NCI-H146 (cell line): ENCODE measurements around the gene PLPP1.
"Not testable (repeated sequence)": the region's sequence is repeated elsewhere in the genome, so short reads cannot be mapped to it uniquely, and the experiment has no call there.

Experiments used
- DNase-seq: peaks from one replicate; lab custom pipeline; 2025; lab: John Stamatoyannopoulos, UW

The PLPP1 gene

DNA sequence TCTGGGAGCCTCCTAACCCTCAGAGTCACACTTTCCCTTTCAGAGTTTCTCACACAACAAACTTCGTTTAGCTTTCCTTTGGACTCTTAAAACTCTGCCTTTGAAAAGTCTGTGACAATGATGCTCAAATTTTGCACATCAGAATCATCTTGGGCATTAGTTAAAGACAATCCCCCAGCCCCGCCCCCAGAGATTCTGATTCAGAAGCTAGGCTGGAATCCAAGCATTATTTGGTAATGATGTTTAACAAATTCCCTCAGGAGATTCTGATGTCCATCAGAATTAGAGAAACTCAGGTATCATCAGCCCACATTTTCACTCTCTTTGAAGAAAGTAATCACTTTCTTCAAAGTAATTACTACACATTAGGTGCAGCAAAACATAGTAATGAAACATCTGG is 9.6 kb upstream of the PLPP1 start:
- DNase-seq = no peak

DNA sequence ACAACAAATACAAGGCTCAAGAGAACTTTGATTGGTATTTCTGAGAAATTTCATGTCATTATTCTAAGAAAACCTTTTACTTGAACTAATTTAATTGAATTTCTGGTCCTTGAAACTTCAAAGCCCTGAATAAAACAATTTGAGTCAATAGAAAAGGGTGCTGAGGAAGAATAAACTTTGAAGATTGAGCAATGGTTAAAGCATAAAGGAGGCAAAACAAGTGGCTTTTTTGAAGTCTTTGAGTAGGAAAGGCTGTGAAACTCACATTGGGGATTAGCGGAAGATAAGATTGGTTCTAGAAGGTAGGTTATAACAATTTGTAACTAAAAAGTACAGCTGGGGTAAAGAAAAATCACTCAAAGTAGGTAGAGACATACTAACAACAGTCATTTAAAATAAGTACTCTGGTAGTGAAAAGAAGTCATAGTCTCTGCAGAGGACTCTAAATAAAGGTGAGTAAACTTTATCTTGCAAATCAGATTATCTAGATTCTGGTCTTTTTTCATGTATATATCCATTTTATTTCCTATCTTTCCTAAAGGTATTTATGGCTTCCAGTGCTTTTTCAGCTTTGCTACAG is 6.4 kb upstream of the PLPP1 start:
- DNase-seq = no peak

DNA sequence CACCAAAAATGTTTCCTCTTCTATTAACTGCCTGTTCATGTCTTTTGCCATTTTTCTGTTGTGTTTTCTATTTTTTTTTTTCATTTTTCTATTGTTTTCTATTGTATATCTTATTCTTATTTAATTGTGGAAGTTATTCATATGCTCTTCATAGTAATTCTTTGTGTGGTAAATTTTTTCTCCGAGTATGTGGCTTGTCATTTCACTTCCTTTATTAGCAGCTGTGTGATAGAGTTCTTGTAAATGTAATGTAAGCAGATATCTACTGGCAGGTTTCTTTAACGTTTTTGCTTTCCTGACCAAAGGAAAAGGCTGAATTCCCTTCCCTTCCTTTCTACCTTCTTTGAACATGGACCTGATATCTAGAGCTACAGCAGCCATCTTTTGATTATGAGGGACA is 5.8 kb upstream of the PLPP1 start:
- no peak for DNase-seq

DNA sequence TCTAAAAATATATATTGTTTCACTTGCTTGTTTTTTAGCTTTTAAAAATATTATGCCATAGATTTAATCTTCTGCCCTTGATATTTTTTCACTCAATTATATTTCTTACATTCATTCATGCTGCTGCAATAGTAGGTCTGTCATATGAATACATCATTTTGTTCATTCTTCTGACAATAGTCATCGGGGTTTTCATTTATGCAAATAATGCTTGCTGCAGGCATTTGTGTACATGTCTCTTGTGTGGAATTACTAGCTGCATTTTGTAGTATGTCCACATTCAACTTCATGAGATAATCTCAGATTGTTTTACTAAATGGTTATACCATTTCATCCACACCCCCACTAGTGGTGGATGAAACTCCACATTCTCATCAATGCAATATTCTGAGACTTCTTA is 5.3 kb upstream of the PLPP1 start:
- DNase-seq = no peak

DNA sequence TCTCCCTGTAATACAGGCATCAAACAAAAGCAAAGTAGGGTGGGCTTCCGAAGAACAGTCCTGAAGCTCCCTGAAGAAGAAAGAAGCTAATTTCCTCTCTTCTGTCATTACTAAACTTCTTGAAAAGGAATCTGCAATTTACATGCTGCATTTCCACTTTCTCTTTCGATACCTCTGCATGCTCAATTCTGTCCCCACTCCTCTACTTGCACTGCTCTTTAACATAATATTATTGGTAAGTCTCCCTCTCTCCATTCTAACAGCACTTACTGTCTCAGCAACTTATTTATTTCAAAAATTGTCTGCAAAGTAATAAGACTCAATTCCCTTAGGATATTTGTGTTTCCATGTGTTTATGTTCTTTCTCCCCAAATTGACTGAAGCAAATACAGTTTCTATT is 3.9 kb upstream of the PLPP1 start:
- no peak for DNase-seq

DNA sequence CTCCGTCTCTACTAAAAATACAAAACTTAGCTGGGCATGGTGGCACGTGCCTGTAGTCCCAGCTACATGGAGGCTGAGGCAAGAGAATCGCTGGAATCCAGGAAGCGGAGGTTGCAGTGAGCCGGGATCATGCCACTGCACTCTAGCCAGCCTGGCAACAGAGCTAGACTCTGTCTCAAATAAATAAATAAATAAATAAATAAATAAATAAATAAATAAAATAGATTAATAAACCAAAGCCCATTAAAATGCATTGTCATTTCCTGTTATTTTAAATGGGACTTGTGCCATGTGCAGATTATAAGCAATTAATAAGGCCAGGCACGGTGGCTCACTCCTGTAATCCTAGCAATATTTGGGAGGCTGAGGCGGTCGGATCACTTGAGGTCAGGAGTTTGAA is 2.6 kb upstream of the PLPP1 start:
- not testable (repeated sequence) for DNase-seq

DNA sequence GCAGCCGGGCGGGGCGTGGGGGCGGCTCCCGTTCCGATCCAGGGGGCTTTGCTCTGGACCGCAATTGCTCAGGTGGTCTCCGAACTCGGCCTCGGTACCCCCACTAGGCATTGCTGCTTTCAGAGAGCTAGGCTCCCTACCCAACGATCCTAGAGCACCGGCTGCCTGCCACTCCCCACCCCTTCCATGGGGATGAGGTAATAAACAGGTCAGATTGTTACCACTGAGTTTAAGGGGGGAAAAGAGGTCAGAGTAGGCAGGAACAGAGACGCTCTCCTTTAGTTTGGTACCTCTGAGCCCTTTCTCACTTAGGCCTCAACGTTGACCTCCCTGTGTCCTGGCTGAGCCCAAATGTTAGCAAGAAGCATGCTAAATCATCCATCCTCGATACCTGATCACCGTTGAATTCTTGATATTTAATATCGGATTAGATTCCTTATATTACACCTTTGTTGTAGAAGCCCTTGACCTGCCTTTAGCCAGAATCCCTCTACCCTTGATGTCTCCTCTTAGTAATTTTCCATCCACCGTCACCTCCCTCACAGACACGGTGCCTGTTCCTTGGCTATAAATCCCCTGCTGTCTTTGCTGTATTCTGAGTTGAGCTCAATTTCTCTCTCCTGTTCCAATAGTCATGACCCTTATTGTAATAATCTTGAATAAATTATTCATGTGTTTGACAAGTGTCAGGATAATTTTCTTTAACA is 588 bp upstream of the PLPP1 start:
- DNase-seq = peak; percentile 9

DNA sequence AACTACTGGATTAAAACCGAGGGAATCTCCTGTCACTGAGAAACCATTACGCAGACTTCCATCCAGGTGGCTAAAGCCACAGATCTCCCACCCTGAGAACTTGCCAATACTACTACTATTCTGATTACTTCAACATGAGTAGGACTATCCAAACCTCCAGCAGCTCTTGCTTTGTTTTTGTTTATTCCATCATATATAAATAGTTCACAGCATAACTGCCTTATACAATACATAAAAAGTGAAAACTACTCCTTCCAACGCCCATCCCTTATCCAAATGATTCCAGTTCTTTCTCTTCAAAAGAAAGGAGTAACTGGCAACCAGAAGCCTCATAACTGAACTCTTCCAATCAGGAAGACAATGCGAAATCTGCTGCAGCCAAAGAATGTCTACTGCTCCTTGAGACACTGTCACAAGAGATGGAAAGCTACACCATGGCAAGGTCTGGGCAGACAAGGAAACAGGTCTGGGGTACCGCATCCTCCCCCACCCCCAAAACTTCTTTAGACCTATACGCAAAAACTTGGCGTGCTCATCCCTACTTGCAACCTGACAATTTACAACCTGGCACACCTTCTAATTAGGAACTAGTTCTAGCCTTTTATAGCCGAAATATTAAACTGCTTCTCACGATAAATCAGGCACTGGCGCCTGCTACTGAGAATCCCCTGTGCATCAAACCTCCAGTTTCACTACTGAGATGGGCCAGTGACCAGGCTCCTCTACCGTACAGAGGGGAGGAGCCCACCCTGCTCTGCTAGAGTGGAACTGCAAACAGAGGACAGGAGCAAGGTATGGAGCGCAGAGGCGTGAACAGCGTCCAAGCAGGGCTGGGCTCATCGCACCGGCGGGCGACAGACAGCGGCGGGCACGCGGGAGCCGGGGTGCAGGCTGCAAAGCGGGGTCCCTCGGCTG is 986 bp downstream of the PLPP1 start:
- peak; percentile 71 for DNase-seq

DNA sequence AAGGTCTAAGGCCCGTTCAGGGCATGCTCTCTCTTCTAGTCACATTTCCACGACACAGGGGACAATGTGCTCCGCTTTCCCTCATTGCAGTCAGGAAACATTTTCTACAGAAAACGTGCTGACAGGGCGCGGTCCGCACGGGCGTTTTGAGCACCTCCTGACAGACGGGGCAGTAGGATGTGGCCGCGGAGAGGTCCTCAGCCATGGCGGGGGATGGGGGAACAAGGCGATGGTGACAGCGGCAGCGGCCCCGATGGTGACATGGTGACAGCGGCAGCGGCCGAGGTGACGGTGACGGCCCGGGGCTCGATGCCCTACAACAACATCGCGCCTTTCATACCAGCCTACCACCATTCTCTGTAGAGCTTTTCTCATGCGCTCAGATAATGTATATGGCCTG is 4.1 kb downstream of the PLPP1 start:
- no peak for DNase-seq

DNA sequence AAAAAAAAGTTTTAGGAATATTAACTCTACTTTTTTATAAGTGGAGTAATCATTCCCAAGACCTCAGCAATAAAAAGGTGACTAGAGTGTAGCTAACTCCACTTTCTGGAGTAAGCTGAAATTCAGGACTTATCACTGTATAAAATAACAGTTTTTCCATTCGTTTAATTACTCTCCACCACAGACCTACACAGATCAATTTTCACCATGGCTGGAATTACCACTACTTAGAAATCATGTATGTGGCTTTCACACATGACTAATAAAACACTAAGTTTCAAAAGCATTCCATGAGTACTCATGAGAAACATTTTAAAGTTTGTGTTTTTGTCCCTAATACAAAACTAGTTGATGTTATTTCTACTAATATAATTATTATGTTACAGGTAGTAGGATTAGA is 9.9 kb downstream of the PLPP1 start:
- DNase-seq = no peak

DNA sequence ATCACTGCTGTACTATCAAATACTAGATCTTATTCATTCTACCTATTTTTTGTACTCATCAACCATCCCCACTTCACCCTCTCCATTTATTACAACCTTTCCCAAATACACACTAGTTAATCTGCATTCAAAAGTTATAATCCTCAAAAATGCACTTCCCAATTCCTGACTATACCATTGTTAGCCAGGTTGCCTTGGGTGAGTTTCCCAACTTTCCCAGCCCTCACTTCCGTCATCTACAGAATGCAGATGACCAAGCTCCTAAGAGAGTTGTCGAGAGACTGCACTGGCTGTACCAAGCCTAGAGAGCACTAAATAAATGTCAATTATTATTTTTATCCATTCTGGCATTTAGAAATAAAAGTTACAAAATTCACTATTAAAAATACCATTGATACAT is 11.5 kb downstream of the PLPP1 start:
- no peak for DNase-seq

DNA sequence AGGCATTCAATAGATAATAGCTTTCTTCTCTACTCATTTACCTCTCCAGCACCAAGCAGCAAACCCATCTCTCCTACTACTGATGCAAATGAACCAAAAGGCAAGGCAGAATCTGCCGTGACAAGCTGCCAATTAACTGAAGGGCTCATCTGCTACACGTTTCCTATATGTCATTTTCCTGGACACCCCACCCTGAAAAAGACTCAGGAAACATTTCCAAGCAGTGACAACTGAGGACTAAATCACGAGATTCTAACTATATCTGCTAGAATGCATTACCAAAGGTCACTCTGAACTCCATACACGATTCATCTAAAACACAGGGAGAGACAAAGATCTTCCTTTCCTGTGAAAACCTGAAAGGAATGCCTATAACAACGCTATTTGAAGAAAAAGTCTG is 12.9 kb downstream of the PLPP1 start:
- no peak for DNase-seq

DNA sequence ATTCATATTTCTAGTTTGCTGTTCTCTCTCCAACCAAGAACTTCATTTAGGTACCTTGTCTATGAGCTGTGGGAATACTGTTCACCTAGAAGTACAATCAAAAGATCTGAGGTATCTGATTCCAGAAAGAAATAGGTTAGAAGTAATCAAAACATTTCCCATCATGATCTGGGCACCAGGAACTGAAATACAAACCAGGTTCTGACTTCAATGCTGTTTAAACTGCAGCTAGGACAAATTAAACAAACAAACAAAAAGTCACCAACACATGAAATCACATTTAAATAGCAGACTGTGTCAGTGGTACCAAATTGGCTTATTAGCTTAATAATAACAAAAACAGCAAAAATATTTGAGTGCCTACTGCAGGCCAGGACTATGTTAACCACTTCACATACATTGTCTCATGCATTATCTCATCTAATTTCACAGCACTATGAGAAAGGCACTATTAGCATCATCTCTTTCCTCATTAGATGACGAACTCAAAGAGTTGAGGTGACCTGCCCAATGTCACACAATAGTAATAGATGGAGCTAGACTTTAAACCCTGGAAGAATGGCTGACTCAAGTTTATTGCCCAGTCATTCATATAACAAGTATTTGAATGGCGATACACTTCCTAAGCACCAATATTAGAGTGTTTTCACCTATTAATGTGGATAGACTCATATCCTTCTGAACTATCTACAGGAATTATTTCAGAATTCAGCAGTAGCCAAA is 14.5 kb downstream of the PLPP1 start:
- no peak for DNase-seq

DNA sequence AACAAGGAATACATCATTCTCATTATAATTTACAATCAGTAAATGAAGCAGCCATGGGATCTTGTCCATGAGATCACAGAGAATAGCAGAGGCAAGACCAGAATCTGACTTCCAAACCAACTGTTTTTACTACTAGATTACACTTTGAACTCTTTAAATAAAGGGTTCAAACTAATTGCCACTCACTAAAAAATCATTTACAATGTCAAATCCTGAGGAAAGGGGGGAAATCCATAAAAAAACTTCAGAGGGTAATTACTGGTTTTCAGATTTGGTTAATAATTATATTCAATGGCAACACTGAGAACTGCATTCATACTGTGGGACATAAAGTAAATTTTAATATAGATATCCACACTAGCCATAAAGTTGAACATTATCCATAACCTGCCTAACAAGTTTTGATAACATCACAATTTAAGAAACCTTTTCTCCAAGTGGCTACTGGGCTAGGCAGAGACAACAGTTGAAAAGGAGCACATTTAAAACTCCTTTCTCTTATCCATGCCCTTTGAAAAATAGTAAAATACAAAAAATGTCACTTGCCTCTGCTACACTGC is 15.9 kb downstream of the PLPP1 start:
- DNase-seq = no peak

DNA sequence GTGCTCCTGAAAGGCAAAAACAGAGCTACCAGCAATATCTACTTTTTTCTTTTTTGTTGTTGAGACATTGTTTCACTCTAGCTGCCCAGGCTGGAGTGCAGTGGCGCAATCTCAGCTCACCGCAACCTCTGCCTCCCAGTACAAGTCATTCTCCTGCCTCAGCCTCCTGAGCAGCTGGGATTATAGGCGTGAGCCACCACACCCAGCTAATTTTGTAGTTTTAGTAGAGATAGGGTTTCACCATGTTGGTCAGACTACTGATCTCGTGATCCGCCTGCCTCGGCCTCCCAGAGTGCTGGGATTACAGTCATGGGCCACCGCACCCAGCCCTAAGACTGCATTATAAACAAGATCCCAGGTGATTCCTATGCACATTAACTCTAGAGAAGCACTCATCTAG is 17.0 kb downstream of the PLPP1 start:
- no peak for DNase-seq

DNA sequence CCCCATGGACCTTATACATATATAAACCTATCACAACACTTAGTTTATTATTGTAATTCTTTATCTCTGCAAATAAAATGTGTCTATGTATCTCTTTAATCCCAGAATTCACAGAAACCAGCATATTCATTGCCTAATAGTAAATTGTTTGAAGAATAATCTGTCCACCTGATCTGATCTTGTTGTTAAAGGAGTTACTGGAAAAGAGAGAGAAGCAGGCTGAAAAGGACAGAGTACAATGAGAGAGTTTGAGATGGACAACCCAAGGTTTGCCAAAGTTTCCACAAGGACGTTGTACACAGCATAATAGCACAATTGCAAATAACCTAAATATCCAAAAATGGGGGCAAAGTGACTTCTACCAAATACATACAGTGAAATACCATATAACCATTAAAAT is 23.8 kb downstream of the PLPP1 start:
- DNase-seq = no peak

DNA sequence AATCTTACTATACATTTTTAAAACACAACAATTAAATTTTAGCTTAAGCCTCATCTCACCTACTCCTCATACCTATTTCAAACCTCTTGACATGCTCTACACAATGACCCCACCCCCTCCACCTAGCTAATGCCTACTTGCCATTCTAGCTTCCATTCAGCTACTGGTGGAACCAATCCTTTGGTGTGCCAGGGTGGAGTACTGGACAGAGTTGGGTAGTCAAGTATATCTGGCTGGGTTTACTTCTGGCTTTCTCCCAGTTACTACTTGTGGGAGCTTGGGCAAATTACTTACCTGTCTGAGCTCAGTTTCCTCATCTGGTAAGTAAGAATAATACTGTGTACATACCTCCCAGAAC is 24.3 kb downstream of the PLPP1 start:
- no peak for DNase-seq

DNA sequence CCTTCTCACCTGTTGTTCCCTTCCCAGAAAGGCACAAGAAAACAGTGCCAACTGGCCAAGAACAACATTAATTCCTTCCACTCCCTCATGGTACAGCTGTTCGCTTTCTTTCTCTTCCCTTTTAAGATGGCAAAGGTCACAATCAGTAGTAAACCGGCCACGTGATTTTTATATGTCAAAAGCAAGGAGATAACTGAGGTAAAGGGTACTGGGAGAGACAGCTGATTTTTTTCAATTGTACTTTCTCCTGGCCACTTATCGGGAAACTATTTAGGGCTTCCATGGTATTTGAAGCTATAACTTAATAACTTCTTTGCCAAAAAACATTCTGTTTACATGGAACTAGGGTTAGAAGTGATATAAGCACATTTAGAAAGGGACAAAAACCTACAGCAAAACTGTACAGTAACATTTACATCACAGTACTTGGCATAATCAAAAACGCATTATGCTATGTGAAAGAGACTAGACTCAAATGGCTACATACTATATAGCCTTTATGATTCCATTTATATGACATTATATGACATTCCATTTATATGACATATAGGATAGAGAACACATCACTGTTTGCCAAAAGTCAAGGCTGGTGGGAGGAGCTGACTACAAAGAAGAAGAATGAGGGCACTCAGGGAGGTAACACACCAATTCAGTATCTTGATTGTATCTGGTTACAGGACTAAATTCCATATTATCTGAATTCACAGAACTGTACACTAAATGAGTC is 24.8 kb downstream of the PLPP1 start:
- DNase-seq = no peak

DNA sequence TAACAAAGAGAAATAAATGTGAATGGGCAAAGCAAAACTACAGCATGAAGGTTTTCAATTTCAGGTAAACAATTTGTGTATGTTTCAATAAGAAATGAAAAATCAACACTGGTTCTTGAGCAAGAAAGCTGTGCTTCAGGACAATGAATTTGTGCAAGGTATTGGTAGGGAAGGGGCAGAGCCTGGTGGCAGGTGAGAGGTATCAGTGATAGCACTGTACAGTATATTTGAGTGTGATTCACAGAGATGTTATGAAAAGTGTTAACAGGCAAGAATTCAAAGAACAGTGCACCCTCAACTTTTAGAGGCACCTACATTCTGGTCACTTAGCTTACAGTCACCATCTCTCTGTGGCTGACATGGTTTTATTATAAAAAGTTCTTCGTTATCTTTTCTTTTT is 25.7 kb downstream of the PLPP1 start:
- DNase-seq = no peak

DNA sequence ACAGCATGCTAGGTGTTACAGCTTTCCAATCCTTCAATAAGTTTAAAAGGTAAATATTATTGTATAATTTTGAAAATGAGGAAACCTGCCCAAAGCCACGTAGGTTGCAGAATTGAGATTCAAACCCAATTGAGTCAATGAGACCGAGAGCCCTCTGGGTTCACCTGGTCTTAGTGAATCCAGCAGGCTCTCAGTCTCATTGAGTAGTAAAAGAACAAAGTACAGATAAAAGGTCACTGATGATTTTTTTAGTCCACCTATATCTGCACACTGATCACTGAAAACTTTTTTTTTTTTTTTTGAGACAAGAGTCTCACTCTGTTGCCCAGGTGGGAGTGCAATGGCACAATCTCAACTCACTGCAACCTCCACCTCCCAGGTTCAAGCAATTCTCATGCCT is 27.2 kb downstream of the PLPP1 start:
- DNase-seq = no peak

DNA sequence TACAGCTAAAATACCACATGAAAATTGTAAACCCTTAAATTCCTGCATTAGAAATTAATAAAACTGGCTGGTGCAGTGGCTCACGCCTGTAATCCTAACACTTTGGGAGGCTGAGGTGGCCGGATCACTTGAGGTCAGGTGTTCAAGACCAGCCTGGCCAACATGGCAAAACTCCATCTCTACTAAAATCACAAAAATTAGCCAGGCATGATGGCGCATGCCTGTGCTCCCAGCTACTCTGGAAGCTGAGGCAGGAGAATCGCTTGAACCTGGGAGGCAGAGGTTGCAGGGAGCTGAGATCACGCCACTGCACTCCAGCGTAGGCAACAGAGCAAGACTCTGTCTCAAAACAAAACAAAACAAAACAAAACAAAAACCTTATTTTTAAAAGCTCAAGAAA is 29.1 kb downstream of the PLPP1 start:
- DNase-seq = not testable (repeated sequence)

DNA sequence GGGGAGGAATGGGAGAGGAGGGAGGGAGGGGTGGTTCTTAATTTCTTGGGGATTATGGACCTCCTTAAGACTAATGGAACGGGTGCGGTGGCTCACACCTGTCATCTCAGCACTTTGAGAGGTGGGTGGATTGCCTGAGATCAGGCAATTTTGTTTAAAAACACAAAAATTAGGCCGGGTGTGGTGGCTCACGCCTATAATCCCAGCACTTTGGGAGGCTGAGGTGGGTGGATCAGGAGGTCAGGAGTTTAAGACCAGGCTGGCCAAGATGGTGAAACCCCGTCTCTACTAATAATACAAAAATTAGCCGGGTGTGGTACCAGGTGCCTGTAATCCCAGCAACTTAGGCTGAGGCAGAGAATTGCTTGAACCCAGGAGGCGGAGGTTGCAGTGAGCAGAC is 30.8 kb downstream of the PLPP1 start:
- not testable (repeated sequence) for DNase-seq
